GM21737 (cell line): ENCODE data around the gene VAV2.

ENCODE experiments used
- ATAC-seq: cut with Tn5 transposase; IDR thresholded peaks from one replicate; pipeline ENCODE4 v1.9.1; 2021; ENCODE audit warnings: mild to moderate bottlenecking, moderate library complexity; ENCODE audit not compliant: unreplicated experiment

VAV2 gene

DNA sequence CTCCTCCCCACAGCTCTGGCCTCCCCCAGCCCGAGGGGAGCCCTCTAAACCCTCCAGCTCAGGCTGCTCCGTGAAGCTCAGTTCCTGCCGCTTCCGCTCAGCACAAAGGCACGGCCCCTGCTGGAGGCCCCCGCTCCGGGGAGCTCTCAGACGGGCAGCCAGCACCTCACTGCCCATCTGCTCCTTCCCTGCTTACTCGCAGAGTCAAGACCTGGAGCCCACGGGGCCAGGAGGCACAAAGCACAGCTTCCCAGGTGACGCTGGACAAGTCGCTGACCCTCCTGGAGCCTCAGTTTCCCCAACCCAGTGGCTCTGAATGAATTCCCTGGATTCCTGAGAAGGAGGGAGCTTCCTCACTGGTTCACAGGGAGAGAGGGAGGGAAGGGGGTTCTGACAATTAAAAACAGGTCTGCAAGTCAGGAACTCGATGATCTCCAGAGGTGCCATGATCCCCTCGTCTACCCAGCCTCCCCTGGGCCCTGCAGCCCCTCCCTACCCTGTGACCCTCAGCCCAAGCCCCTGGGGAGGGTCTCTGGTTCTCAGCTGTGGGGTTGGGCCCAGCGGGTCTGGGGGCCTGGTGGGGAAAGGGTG lies 36.2 kb downstream of the VAV2 start:
- no peak for ATAC-seq

DNA sequence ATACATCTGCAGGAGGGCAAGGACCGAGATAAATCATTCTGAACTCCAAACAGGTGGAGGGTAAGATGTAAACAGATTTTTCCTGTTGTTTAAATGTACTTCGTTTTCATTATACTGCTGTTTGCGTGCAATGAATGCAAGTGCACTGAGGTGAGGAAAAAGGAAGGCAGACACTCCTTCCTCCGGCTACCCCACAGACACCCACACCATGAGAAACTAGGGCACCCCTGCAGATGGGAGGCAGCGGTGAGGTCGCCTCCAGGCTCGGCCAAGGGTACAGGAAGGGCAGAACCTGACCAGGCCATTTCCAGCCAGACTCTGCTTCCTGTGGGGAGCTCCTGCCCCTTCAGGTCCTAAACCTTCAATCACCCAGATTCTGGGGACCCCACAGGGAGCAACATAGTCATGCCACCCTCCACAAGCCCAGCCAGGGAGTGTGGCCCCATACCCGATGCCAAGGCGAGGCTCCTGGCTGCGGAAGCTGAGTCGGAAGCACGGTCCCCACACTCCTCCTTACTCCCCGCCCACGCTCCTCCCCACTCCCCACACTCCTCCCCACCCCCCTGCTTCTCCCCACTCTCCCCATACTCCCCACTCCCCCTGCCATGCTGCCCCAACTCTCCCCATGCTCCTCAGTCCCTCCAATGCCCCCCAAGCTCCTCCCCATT lies 37.1 kb downstream of the VAV2 start:
- ATAC-seq: no peak

- ATAC-seq: peak; percentile 32
These were observed 38.0 kb downstream of the VAV2 start for GRCh38 chr9:133953976-133954709.

GRCh38 chr9:133953621-133953975 lies 38.5 kb downstream of the VAV2 start:
- ATAC-seq: no peak

- no peak for ATAC-seq
These were observed 39.2 kb downstream of the VAV2 start for GRCh38 chr9:133952598-133953550.

DNA sequence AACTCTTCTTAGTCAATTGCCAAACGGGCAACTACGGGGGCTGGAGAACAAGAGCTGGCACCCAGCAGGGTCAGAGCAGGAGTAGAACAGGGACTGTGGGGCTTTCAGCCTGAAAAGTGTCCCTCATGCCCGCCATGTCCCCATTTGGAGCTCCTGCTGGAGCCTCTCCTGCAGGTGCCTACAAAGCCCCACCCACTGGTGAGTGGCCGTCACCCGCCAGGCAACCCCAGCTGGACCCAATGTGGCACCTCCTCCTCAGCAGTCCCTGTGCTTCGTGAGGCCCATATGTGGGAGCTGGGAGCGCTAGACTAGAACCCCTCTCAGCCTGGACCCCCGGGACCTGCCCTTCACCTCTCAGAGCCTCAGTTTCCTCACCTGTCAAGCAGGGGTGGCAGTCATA lies 40.9 kb downstream of the VAV2 start:
- no peak for ATAC-seq

- ATAC-seq: no peak
These were observed 41.5 kb downstream of the VAV2 start for GRCh38 chr9:133950629-133951111.

DNA sequence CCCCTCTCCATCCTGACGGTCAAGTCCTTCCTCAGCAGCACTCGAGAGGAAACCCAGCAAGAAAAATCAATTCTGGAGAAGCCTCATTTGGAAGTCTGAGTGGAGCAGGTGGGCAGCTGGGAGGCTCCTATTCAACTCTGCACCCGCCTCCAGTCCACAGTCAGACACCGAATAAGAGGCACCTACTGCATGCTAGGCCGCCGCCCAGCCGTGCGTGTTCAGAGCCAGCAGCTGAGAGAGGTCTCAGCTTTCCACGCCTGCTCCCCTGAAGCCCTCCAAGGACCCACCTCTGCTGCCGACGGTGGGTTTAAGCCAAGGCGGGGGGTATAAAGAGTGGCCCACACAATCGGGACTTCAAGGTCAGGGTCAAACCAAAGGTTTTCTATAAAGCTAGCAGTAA lies 41.9 kb downstream of the VAV2 start:
- ATAC-seq: no peak

DNA sequence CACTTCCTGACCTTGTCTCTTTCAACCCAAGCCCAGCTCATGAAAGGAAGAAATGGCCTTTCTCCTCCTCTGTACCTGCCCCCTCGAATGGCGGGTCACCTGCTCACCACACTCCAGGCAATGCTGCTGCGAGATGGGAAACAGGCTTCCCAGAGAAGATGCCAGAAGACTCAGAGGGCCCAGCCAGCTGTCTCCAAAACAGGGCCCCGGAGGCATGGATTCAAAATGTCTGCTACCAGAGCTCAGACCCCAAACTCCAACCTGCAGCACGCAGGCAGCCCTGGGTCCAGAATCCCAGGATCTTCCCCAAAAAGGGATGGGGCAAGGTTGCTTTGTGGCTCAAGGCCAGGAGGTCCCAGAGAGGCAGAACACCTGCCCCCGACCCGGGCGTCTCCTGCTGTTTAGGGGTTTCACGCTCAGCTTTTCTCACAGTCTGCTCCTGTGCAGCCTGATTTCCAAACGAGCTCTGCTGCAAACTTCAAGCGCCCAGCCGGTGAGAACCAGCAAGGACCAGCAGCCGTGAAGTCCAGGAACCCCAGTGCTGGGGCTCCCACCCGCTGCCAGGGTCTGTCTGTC lies 42.5 kb downstream of the VAV2 start:
- ATAC-seq: no peak

DNA sequence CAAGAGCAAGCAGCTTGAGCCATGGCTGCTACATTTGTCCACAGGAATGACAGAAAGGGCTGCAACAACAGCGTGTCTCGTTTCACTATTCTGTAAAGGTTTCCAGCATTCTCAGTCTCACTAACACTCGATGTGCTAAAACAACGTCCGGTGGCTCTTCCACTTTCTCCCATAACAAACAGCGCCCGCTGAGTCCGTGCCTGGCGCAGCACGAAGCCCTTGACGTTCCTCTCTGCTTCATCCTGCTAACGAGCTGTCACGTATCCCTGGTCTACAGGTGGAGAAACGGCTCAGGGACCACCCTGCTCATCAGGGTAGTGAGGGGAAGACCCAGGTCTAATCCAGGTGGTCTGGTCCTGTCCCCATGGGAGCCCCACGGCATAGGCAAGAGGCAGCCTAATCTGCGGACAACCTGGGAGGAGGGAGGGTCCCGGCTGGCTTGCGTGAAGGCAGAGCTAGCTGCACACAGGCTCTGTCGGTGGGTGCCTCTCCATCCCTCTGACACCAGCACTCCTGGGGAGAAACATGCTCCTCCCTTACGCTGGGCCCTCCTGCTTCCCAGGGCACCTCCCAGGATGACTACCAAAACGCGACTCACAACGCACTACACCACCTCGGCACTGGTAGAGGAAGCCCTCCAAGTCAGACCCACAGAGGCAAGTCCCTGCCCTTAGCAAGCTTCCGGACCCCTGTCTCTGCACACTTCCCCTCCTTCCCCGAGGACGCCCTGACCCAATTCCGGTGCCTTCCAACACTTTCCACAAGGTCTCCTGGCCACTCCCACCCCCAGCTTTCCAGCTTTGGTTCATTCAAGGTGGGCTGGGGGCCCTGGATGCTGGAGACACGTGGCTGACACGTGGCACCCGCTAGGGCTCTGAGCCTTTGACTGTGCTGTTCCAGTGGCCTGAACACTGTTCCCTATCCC lies 43.3 kb downstream of the VAV2 start:
- no peak for ATAC-seq

DNA sequence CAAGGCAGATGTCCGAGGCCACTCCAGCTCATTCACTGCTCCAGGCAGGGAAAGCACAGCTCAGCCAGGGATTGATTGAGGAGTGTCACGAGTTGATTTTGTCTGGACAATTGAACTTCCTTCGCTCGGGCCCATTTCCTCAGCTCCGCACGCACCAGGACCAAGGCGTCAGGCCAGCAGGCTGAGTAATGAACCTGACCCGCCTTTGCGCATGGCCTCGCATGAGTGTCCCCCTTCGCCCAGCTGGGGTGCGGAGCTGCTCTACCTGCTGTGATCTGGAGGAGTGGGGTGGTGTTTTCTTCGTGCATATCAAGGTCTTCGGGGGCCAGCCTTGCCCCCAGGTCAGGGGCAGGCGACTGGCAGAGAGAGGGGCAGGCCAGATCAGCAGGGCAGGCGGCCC lies 44.0 kb downstream of the VAV2 start:
- ATAC-seq: no peak

DNA sequence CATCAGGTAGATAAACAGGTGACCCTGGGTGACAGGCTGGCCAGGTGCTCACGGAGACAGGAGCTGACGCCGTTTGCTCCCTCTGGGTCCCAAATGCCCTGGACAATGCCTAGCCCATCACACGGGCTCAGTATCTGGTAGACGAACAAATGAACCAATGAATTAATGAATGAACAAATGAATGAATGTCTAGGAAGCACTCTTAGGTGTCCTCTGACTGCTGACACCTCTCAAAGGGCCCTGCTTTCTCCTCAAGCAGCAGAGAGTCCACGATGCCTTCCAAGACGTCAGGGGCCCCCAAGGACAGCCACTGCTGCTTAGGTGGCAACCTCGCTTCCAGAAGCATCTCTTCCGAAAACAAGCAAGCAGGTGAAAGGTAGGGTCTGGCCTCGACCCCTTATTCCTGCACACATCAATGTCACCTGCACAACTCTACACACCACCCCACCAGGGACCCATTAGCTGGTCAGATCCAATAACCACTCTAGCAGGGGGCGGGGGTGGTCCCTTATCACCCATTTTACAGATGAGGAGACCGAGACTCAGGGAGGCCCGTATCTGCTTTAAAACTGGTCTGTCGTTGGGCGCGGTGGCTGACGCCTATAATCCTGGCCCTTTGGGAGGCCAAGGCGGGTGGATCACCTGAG lies 45.2 kb downstream of the VAV2 start:
- no peak for ATAC-seq

GRCh38 chr9:133945977-133946753 lies 46.0 kb downstream of the VAV2 start:
- ATAC-seq: peak; percentile 57

DNA sequence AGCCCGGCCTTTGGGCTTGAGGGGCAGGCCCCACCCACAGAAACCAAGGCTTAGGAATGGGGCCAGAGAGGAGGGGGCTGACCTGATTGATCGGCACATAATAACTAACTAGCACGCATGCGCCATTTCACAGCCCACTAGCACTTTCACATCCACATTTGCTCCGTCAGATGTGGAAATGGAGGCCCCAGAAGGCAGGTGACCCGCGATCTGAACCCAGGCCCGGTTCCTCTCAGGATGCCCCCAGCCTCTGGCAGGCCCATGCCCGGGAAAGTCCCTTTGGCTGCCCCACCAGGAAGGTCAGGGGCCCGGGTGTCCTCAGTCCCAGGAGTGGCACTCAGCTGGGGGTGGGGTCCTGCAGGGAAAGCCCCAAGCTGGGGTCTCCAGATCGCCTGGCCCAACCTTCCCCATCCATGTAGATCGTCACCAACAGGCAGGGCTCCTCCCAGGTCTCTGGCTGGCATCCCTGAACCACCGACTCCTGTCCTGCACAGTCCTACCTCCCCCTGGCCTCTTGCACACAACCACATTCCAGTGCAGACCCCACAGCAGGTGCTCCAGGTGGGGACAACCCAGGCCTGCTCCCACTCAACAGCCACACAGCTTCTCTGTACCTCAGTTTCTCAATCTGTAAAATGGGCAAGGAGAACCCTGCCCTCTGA lies 46.7 kb downstream of the VAV2 start:
- ATAC-seq: peak; percentile 39

- ATAC-seq: no peak
These were observed 47.4 kb downstream of the VAV2 start for GRCh38 chr9:133944746-133945135.

DNA sequence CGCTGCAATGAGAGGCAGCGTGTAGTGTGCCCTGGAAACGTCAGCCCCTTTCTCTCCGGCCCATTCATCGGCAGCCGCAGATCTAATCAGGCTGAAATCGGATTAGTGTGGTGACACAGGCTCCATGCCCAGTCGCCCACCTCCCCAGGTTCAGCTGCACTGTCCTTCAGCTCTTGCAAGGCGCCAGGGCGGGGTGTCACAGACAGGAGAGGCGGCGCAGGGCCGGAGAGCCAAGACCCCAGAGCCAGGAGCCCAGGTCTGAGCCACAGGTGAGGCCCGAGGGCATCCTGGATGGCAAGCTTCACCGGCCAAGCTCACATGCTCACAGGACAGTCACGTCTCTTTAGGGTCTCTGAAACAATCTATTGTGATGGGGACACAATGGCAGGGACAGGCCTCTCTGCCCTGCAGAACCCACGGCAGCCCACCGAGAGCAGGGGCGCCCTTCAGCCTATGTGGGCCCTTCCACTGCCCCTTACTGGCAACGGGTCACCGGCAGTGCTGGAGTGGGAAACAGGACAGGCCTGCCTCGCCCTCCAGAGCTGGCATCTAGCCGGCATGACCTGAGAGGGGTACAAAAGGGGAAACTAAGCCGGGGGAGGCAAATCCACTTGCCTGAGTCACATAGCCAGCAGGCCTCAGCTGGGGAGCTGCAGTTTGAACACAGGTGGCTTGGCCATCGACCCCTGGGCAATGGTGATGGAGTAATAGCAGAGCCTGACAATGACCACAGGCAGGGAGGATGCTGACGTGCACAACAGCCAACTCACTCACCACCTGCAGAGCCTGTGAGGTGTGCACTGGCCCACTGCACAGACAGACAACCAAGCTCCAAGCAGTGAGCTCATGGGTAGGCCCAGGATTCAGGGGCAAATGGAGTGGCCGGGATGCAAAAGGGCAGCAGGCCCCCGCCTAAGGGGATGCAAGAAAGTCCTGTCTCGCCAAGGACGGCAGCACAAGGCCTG lies 48.1 kb downstream of the VAV2 start:
- no peak for ATAC-seq
